HepG2 (cell line): ENCODE measurements around the gene HBE1. TPM values are rescaled to one million over a fixed set of nuclear protein-coding genes. Genes with fewer than 3 reads are reported as not detected.

Source experiments
- ATAC-seq: fragments of 200-7000 bp; cut with Tn5 transposase; 3 replicates; pipeline ENCODE4 v1.9.1; 2020; ENCODE audit warnings: mild to moderate bottlenecking, moderate library complexity
- BruUV-seq: library from RNA; stranded (reverse); fragments of 400-500 nt; replicated peaks from 2 replicates; lab custom pipeline; 2021; lab: Mats Ljungman, UMichigan
- CTCF ChIA-PET: fragments of 300-600 bp; formaldehyde crosslinking; extraction: SDS; loops from one replicate; lab custom pipeline; 2021; ENCODE audit warnings: low total read pairs, inconsistent platforms, low intra/inter-chr PET ratio; lab: Yijun Ruan, JAX
- POLR2A ChIA-PET: fragments of 350-600 bp; sonication (Branson Sonifier 250); formaldehyde crosslinking; loops from one replicate; lab custom pipeline; 2020; ENCODE audit warnings: antibody characterized with exemption, inconsistent platforms; lab: Yijun Ruan, JAX
- DNase-seq: peaks from one replicate; pipeline ENCODE4 v3.0.0-alpha.2; 2015; ENCODE audit warnings: low spot score
- FAIRE-seq: peaks from 3 replicates; lab custom pipeline; 2011; peaks lifted over from hg19 to GRCh38; lab: Jason Lieb, UNC
- H2AFZ ChIP-seq: one replicate; pipeline ENCODE4 v1.6.1; 2011; ENCODE audit warnings: low read length, inconsistent platforms
- H3K27ac ChIP-seq: fragments of 300-600 bp; 3 replicates; pipeline ENCODE4 v1.8.0; 2011; ENCODE audit warnings: mixed run types, mild to moderate bottlenecking, mixed read lengths, low read length, inconsistent platforms; ENCODE audit not compliant: insufficient read depth; ENCODE audit errors: extremely low read length
- H3K27me3 ChIP-seq, 2 experiments: fragments of 200-600 bp in 1 of 2; 2 replicates in 1 of 2; 3 replicates in 1 of 2; pipeline versions ENCODE4 v1.6.0 to v1.8.0; 2011; ENCODE audit warnings: low read length in 2 of 2, mild to moderate bottlenecking in 2 of 2, moderate library complexity in 2 of 2, inconsistent platforms in 1 of 2; ENCODE audit not compliant: insufficient read depth in 2 of 2, control insufficient read depth in 1 of 2
- H3K36me3 ChIP-seq, 2 experiments: fragments of 200-600 bp in 1 of 2; replicated peaks in 1 of 2; 2 replicates in 1 of 2; 3 replicates in 1 of 2; pipeline versions ENCODE4 v1.5.1 to v1.8.0; 2011; ENCODE audit warnings: low read length in 2 of 2, inconsistent platforms in 1 of 2; ENCODE audit not compliant: insufficient read depth in 2 of 2, control insufficient read depth in 1 of 2
- H3K4me1 ChIP-seq: 2 replicates; pipeline ENCODE4 v1.5.1; 2012; ENCODE audit warnings: low read length, inconsistent platforms; ENCODE audit not compliant: insufficient read depth
- H3K4me2 ChIP-seq: 2 replicates; pipeline ENCODE4 v1.6.0; 2011; ENCODE audit warnings: low read depth, low read length, inconsistent platforms
- H3K4me3 ChIP-seq, 3 experiments: fragments of 200-600 bp in 1 of 3; sonication (generic), shearing (Covaris generic) in 1 of 3; replicated peaks in 1 of 3; 2 replicates each; pipeline ENCODE4 v1.5.1; 2011 to 2016; ENCODE audit warnings: low read length in 3 of 3, inconsistent platforms in 2 of 3, low read depth in 2 of 3, mild to moderate bottlenecking in 2 of 3, control low read depth in 1 of 3, mixed read lengths in 1 of 3; ENCODE audit not compliant: insufficient read depth in 1 of 3
- H3K79me2 ChIP-seq: one replicate; pipeline ENCODE4 v1.6.1; 2011; ENCODE audit warnings: low read length, inconsistent platforms; ENCODE audit not compliant: insufficient read depth
- H3K9ac ChIP-seq: 2 replicates; pipeline ENCODE4 v1.6.0; 2011; ENCODE audit warnings: mild to moderate bottlenecking, low read depth, low read length, inconsistent platforms; ENCODE audit not compliant: insufficient read depth
- H3K9me3 ChIP-seq: 2 replicates; pipeline ENCODE4 v1.5.1; 2012; ENCODE audit warnings: mild to moderate bottlenecking, low read length
- H4K20me1 ChIP-seq: 2 replicates; pipeline ENCODE4 v1.6.0; 2011; ENCODE audit warnings: inconsistent platforms, mild to moderate bottlenecking, low read length, moderate library complexity; ENCODE audit not compliant: insufficient read depth
- BRF2 ChIP-seq: sonication (generic); formaldehyde crosslinking; IDR thresholded peaks from 2 replicates; pipeline ENCODE4 v1.8.1; 2022; ENCODE audit warnings: mild to moderate bottlenecking, missing genetic modification reagents
- CENPX ChIP-seq: sonication (generic); formaldehyde crosslinking; IDR thresholded peaks from 2 replicates; pipeline ENCODE4 v1.9.0; 2021; ENCODE audit warnings: mild to moderate bottlenecking, missing genetic modification reagents, moderate library complexity
- FOXO4 ChIP-seq: sonication (generic); formaldehyde crosslinking; conservative IDR thresholded peaks from 2 replicates; pipeline ENCODE4 v1.8.1; 2023; ENCODE audit warnings: missing genetic modification reagents
- KAT7 ChIP-seq: IDR thresholded peaks from 2 replicates; pipeline ENCODE4 v1.6.1; 2018; ENCODE audit warnings: borderline replicate concordance, missing compliant biosample characterization
- KLF15 ChIP-seq: sonication (generic); formaldehyde crosslinking; IDR thresholded peaks from 2 replicates; pipeline ENCODE4 v1.8.1; 2023; ENCODE audit warnings: borderline replicate concordance, mild to moderate bottlenecking, inconsistent platforms, missing genetic modification reagents, mixed read lengths
- MYPOP ChIP-seq: sonication (generic); formaldehyde crosslinking; IDR thresholded peaks from 2 replicates; pipeline ENCODE4 v1.8.1; 2023; ENCODE audit warnings: mild to moderate bottlenecking, moderate library complexity, missing genetic modification reagents
- NCOR1 ChIP-seq: fragments of 200-600 bp; sonication (generic); IDR thresholded peaks from 2 replicates; pipeline ENCODE4 v1.7.0; 2017; ENCODE audit warnings: antibody characterized with exemption, low read length, borderline replicate concordance
- NFE2L1 ChIP-seq: sonication (generic); formaldehyde crosslinking; IDR thresholded peaks from 2 replicates; pipeline ENCODE4 v1.4.0; 2020; ENCODE audit warnings: missing genetic modification reagents, mild to moderate bottlenecking, borderline replicate concordance
- PBX3 ChIP-seq: sonication (generic); formaldehyde crosslinking; IDR thresholded peaks from 2 replicates; pipeline ENCODE4 v1.8.1; 2023; ENCODE audit warnings: missing genetic modification reagents, inconsistent platforms, borderline replicate concordance
- RAD51 ChIP-seq: fragments of 450-650 bp; IDR thresholded peaks from 2 replicates; pipeline ENCODE4 v1.6.1; 2016; ENCODE audit warnings: borderline replicate concordance
- SIX1 ChIP-seq: sonication (generic); formaldehyde crosslinking; IDR thresholded peaks from 2 replicates; pipeline ENCODE4 v1.4.0; 2020; ENCODE audit warnings: missing genetic modification reagents, borderline replicate concordance
- ZNF260 ChIP-seq: sonication (generic); formaldehyde crosslinking; IDR thresholded peaks from 2 replicates; pipeline ENCODE4 v1.4.0; 2020; ENCODE audit warnings: missing genetic modification reagents, low read depth, mild to moderate bottlenecking, borderline replicate concordance
- ZNF468 ChIP-seq: sonication (generic); formaldehyde crosslinking; IDR thresholded peaks from 2 replicates; pipeline ENCODE4 v1.8.0; 2022; ENCODE audit warnings: mild to moderate bottlenecking, moderate library complexity, missing genetic modification reagents
- ZNF724P ChIP-seq: sonication (generic); formaldehyde crosslinking; IDR thresholded peaks from 2 replicates; pipeline ENCODE4 v1.8.0; 2022; ENCODE audit warnings: missing genetic modification reagents, borderline replicate concordance
- ZNF776 ChIP-seq: sonication (generic); formaldehyde crosslinking; IDR thresholded peaks from 2 replicates; pipeline ENCODE4 v1.4.0; 2020; ENCODE audit warnings: mild to moderate bottlenecking, missing genetic modification reagents
- WGBS: methylation state at CpG from one replicate; pipeline ENCODE4 v1.1.6; 2017; ENCODE audit warnings: low lambda C conversion rate; 5-methylcytosine and 5-hydroxymethylcytosine counted together
- in situ Hi-C: cut with HindIII; loops from 2 replicates; pipeline ENCODE4 v1.10.0; 2017; ENCODE audit warnings: low pct_unique_long_range_greater_than_20kb; ENCODE audit not compliant: extremely low pct_ligation_motif_present
- intact Hi-C: fragments of 100-400 bp; cut with micrococcal nuclease; formaldehyde crosslinking; loops from one replicate; pipeline ENCODE4 v1.10.0; 2022; ENCODE audit not compliant: unreplicated experiment
- polyA plus RNA-seq, 8 experiments: library from polyadenylated mRNA; depleted of rRNA in 3 of 8; stranded (reverse) in 7 of 8; unstranded in 1 of 8; fragments of >200 nt; fragmentation: Illumina TruSeq in 4 of 8; extraction: Trizol in 4 of 8; gene quantifications; 2 replicates each; pipeline versions ENCODE4 v1.2.1 to v1.2.3, GENCODE V29; 2011 to 2016; ENCODE audit warnings: low read depth in 4 of 8, missing spikeins in 1 of 8, mixed read lengths in 1 of 8; ENCODE audit not compliant: insufficient read depth in 1 of 8
- total RNA-seq, 5 experiments: library from RNA; depleted of rRNA; stranded (reverse); fragments of >200 nt; fragmentation: Illumina TruSeq; extraction: Trizol; gene quantifications; 2 replicates each; pipeline ENCODE4 v1.2.3, GENCODE V29; 2016; ENCODE audit warnings: low read depth in 1 of 5

The HBE1 gene
- total and polyA plus RNA-seq, 2 of the 13 experiments (the other 11 are each of a cell fraction or from before 2014, with no cell fraction given), result 0.24 to 0.35 TPM

GRCh38 chr11:5229796-5230195 is 39.9 kb downstream of the HBE1 start (continued):
- no peak for TF ChIP-seq ZNF776 (CRISPR knock-in tag)
- no peak for TF ChIP-seq PBX3 (CRISPR knock-in tag)
- no peak for TF ChIP-seq ZNF260
- no peak for TF ChIP-seq SIX1 (CRISPR knock-in tag)
- no peak for TF ChIP-seq BRF2

GRCh38 chr11:5229356-5229755 is 40.4 kb downstream of the HBE1 start:
- Histone ChIP-seq H3K4me2 (no peak overlapping the region), H2AFZ (no peak overlapping the region), H3K36me3 (no peaks in the 10 kb centered on the region), H3K27ac (no peak overlapping the region), H3K79me2 (no peaks in the 10 kb centered on the region), H3K9me3 (no peaks in the 10 kb centered on the region), H4K20me1 (no peaks in the 10 kb centered on the region), H3K4me3 (no peak overlapping the region), H3K9ac (no peak overlapping the region), H3K4me1 (no peaks in the 10 kb centered on the region), H3K27me3 (peaks cover 0 to 3% of the 10 kb centered on the region in 2 experiments; a peak in 1 of 5 replicates)
- no peak for TF ChIP-seq FOXO4 (CRISPR knock-in tag)
- TF ChIP-seq KAT7, result no peak
- no peak for TF ChIP-seq KLF15
- no peak for TF ChIP-seq RAD51
- TF ChIP-seq MYPOP (CRISPR knock-in tag), result no peak
- no peak for TF ChIP-seq ZNF468 (CRISPR knock-in tag)
- no peak for TF ChIP-seq NFE2L1
- TF ChIP-seq NCOR1, result no peak
- no peak for TF ChIP-seq ZNF724P
- TF ChIP-seq CENPX (CRISPR knock-in tag), result no peak
- DNase-seq (no peak), FAIRE-seq (no peak), ATAC-seq (no peak)
- in situ Hi-C loops, result no loop called here
- no TSS peak for BruUV-seq
- 0% methylated on average over 1 of the region's 1 CpG for WGBS
- intact Hi-C loops, result no loop called here
- POLR2A ChIA-PET, result no interaction called here
- CTCF ChIA-PET, result no interaction called here
